SK-N-SH (cell line): ENCODE data around the gene C2orf42.

Source experiments
- EP300 ChIP-seq, 2 experiments: IDR thresholded peaks; 2 replicates each; pipeline versions ENCODE4 v1.4.0 to v1.6.1; 2012; ENCODE audit warnings: borderline replicate concordance in 1 of 2, low read depth in 1 of 2, low read length in 1 of 2
- FOSL2 ChIP-seq: IDR thresholded peaks from 2 replicates; pipeline ENCODE4 v1.4.0; 2012; ENCODE audit warnings: low read depth, mild to moderate bottlenecking, moderate library complexity, borderline replicate concordance
- FOXM1 ChIP-seq: IDR thresholded peaks from 2 replicates; pipeline ENCODE4 v1.4.0; 2012; ENCODE audit warnings: low read depth, mild to moderate bottlenecking
- NRF1 ChIP-seq: IDR thresholded peaks from 2 replicates; pipeline ENCODE4 v1.6.1; 2012; ENCODE audit warnings: low read depth, mild to moderate bottlenecking, low read length
- POLR2AphosphoS5 ChIP-seq: IDR thresholded peaks from 2 replicates; pipeline ENCODE4 v1.6.1; 2012; ENCODE audit warnings: low read depth, low read length
- REST ChIP-seq: IDR thresholded peaks from 2 replicates; pipeline ENCODE4 v1.6.1; 2012; ENCODE audit warnings: mild to moderate bottlenecking, low read depth, low read length, moderate library complexity
- SMC3 ChIP-seq: IDR thresholded peaks from 2 replicates; pipeline ENCODE4 v1.6.1; 2012; ENCODE audit warnings: low read depth, low read length, improper control_type of control experiment
- TAF1 ChIP-seq: IDR thresholded peaks from 2 replicates; pipeline ENCODE4 v1.6.1; 2012; ENCODE audit warnings: low read depth, mild to moderate bottlenecking, low read length, moderate library complexity, borderline replicate concordance
- TCF12 ChIP-seq: IDR thresholded peaks from 2 replicates; pipeline ENCODE4 v1.4.0; 2012
- TEAD4 ChIP-seq: IDR thresholded peaks from 2 replicates; pipeline ENCODE4 v1.4.0; 2012; ENCODE audit warnings: mild to moderate bottlenecking, borderline replicate concordance; ENCODE audit not compliant: insufficient read depth
- TF ChIP-seq, protein P1 (sequence below): fragments of 200-600 bp; sonication (generic); IDR thresholded peaks from 2 replicates; pipeline ENCODE4 v1.6.1; 2017; ENCODE audit warnings: antibody characterized with exemption, mild to moderate bottlenecking, moderate library complexity
- TF ChIP-seq, protein P2 (sequence below): IDR thresholded peaks from 2 replicates; pipeline ENCODE4 v1.4.0; 2012; ENCODE audit warnings: low read depth

DNA sequence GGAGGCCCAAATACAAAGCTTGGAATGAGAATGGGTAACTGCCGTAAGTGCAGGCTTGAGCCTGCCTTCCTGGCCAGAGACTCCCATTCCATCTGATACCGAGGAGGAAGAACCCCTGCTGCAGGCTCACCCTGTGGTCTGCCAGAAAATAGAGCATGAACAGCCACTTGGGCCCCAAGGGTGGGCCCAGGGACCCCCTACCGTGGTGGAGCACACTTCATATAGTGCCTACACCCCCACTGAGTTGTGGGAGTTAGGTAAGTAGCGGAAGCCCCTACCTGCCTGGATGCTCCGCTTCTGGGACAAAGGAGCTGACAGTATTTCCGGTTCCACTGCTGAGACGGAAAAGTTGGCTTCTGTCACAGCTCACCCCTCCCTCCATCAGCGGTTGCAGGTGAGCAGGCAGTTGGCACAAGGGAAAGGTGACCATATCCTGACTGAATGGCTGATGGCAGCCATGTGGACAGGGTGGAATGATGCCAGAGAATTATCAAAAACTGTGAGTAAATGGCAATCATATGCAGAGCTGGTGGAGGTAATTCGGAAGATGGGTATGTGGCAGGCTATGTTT lies 11.5 kb upstream of the C2orf42 start:
- TF ChIP-seq, protein P1, sequence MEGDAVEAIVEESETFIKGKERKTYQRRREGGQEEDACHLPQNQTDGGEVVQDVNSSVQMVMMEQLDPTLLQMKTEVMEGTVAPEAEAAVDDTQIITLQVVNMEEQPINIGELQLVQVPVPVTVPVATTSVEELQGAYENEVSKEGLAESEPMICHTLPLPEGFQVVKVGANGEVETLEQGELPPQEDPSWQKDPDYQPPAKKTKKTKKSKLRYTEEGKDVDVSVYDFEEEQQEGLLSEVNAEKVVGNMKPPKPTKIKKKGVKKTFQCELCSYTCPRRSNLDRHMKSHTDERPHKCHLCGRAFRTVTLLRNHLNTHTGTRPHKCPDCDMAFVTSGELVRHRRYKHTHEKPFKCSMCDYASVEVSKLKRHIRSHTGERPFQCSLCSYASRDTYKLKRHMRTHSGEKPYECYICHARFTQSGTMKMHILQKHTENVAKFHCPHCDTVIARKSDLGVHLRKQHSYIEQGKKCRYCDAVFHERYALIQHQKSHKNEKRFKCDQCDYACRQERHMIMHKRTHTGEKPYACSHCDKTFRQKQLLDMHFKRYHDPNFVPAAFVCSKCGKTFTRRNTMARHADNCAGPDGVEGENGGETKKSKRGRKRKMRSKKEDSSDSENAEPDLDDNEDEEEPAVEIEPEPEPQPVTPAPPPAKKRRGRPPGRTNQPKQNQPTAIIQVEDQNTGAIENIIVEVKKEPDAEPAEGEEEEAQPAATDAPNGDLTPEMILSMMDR = no peak
- TF ChIP-seq FOSL2 (no peak), TEAD4 (no peak), POLR2AphosphoS5 (no peak), EP300 (IDR thresholded peaks at IDR 0.05; ENCODE audit: borderline replicate concordance in 1 of 2, low read depth in 1 of 2, low read length in 1 of 2) (no peak), REST (no peak), SMC3 (no peak), TAF1 (no peak), TCF12 (no peak), FOXM1 (no peak), NRF1 (no peak)
- TF ChIP-seq, protein P2, sequence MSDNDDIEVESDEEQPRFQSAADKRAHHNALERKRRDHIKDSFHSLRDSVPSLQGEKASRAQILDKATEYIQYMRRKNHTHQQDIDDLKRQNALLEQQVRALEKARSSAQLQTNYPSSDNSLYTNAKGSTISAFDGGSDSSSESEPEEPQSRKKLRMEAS = no peak
